NK-92 (cell line): ENCODE measurements around the gene ADAMTS16.

Experiments
- DNase-seq: peaks from one replicate; lab custom pipeline; 2025; ENCODE audit not compliant: unreplicated experiment; lab: John Stamatoyannopoulos, UW

Gene ADAMTS16

GRCh38 chr5:5220901-5221631 lies 80.9 kb downstream of the ADAMTS16 start:
- DNase-seq = no peak

DNA sequence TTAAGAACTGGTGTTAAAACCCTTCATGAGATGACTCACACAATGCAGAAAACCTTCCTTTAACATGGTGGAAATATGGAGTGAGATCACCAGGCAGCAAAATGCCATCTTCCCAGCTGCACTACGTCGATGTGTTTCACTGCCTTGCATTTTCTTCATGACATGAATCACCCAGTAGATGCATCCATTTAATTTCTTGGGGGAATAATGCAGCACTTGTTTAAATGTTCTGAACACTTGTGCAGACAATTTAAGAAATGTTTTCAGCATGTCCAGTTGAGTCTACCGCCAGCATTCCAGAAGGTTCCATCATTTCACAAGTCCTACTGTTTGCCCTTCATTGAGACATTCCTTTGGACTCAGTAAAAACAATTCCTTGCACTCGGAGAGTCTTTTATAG lies 81.6 kb downstream of the ADAMTS16 start:
- DNase-seq = no peak

DNA sequence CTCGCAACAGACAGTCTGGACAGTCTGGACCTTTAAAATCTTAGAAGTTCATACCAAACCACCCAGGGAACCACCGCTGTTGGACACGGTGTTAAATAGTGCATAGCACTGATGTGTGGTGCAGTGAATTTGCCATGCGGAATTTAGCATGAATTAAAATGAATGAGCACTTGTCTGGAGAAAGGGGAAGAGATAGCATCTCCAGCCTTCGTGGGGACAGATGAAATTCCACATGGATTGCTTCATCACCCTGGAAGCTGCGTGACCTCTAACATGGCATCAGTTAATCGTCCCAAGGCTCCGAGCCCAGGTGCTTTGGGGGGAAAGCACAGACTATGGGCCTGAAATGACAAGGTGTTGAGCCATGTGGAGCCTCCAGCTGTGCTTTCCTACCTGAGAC lies 91.4 kb downstream of the ADAMTS16 start:
- DNase-seq = no peak

DNA sequence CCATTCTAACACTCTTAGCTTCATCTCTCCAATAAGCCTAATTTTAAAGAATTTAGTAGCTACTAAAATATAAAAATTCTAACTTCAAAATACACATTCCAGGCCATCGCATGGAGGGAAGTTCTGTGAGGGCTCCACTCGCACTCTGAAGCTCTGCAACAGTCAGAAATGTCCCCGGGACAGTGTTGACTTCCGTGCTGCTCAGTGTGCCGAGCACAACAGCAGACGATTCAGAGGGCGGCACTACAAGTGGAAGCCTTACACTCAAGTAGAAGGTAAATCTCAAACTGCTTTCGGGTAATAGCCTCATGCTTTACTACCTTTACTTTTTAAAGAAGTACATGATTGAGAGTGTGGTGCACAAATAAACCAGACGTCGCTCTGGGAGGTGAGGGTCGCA lies 94.8 kb downstream of the ADAMTS16 start:
- DNase-seq = no peak

DNA sequence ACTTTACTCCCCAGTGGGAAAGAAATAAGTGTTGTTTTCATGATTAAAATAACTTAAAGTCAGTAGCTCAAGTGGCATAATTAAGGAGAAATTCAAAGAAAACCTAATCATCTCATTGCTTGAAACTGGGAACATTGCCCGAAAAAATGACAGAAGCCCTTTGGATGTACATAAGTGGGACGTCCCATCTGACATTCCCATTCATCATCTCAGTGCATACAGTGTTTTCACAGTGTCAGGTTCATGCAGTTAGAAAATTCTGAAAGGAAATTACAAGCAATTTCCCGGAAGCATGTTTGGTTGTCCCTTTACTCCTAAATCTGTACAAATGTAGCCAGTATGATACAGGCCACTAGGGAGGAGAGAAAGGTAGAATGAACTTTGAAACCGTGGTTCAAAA lies 95.6 kb downstream of the ADAMTS16 start:
- no peak for DNase-seq

DNA sequence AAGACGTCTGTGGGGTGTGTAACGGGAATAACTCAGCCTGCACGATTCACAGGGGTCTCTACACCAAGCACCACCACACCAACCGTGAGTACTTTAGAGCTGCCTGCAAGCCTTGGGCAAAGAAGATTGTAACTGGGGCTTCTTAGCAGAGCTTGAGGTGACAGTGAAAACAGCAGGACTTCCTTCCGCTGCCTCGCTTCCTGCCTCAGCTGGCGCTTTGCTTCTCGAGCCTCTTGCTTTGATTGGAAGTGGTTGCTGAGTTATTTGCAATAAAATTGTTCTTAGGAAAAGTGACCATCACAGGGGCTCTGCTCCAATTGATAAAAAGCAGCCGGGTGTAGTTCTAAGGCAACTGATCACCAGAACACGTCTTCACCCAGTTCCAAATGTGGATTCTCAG lies 99.1 kb downstream of the ADAMTS16 start:
- DNase-seq = no peak

DNA sequence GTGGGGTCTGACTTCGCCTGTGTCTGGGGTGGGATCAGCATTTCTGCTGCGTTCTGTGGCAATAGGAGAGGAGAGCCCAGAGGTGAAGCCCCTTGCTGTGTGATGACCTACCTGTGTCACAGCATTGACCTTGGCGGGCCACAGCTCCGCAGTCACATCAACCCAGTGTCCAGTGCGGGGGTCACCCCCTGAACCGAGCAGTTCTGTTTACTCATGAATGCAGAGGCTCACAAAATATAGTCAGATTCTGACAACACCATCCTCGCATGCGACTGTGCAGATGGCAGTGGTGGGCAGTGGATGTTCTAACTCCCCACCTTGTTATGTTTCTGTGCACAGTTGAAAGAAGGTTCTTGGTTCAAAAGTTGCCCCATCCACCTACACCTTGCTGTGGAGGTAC lies 100.1 kb downstream of the ADAMTS16 start:
- DNase-seq = no peak

GRCh38 chr5:5242056-5242455 lies 101.9 kb downstream of the ADAMTS16 start:
- DNase-seq = no peak

DNA sequence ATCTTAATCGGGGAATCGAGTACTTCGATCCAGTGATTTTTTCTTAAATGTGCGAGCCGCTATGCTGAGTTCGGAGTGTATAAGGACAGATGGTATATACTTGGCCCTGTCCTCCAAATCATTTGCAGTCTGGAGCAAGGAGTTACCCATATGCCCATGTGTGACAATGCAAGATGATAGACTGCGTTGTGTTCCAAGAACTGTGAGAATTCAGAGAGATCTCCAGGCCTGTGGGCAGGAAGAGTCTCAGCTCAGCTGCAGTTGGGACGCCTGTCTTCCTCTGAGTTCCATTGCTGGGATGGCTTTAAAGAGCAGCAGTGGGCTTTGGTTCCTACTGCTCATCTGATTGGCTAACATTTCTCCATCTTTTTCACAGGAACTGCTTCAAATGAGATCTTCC lies 106.6 kb downstream of the ADAMTS16 start:
- no peak for DNase-seq

GRCh38 chr5:5250758-5251157 lies 110.6 kb downstream of the ADAMTS16 start:
- DNase-seq = no peak

DNA sequence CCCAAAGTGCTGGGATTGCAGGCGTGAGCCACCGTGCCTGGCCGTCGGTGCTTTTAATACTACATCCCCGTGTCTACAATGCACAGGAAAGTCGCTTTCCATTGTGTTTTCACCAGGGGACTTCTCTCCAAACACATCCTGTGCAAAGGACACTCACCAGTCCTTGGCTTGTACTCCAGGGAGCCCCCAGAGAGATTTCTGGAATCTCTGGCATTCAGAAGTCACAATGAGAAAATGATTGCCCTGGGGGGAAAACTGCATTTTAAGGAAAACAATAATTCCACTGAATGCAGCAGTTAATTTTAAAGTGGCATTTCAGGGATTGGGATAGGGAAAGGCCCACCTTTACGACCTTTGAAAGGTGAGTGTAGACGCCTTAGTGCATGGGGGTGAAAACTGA lies 112.0 kb downstream of the ADAMTS16 start:
- DNase-seq = no peak

DNA sequence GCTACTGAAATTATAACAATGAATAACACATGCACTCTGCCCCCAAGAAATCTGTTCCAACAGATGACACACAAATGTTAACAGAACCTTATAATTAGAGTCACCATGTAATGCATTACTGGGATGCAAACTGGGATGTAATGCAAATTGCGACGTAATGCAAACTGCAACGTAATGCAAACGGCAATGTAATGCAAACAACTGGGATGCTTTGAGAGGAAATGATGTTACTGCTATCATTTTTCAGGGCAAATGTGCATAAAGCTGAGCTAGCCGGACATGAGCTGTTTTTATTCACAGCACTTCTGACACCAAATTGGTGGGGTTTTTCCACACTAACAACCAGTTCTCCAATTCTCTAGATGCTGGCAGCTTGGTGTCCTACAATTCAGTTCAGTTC lies 117.2 kb downstream of the ADAMTS16 start:
- DNase-seq = no peak

GRCh38 chr5:5258564-5258963 lies 118.4 kb downstream of the ADAMTS16 start:
- no peak for DNase-seq

DNA sequence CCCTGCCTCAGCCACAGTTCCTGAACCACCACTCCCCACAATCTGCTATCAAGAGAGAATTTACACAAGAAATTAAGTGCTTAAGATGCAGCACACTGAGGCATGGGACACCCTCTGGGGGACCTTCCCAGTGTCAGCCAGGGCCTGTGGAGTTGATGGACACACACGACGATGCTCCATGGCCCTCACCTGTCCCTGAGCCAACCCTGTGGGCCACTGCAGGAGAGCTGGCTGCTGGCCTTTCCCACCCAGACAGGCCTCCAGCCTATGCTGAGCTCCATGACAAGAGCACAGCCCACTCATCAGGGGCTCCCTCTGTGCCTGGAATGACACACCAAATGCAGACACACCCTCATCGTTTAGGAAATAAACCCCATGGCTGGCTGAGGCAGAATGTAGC lies 124.6 kb downstream of the ADAMTS16 start:
- DNase-seq = no peak

DNA sequence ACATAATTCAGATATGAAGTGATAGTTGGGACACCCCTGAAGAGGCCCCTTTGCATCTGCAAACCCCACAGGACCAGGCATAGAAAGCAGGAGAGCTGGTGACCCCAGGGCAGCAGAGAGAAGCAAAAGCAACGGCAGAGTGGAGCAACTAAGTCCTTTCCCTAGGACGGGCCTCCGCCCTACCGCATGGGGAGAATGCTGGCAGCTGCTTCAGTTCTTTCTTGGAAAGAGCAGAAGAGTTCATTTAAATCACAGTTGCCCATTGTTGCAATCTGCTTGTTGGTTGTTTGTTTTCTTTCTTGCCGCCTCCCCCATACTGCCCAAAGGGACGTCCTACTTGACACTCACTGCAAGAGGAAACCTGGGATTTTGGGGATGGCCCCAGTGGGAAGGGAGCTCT lies 126.2 kb downstream of the ADAMTS16 start:
- no peak for DNase-seq

DNA sequence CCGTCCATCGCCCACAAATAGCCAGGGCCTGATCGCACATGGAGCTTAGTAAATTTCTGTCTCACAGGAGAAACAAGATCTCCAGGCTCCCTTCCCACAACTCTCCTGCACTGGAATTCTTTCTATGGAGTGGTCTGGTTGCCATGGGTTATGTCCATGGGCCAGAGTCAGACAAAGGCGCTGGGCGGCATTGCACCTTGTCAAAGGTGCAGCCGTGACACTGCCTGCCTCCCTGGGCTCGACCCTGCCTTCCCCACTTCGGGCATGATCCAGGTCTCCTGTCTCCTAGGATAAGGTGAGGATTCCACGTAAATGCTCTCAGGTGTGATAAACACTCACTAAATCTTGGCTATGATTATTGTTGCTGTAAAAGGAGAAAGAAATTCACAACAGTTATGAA lies 130.0 kb downstream of the ADAMTS16 start:
- DNase-seq = no peak

DNA sequence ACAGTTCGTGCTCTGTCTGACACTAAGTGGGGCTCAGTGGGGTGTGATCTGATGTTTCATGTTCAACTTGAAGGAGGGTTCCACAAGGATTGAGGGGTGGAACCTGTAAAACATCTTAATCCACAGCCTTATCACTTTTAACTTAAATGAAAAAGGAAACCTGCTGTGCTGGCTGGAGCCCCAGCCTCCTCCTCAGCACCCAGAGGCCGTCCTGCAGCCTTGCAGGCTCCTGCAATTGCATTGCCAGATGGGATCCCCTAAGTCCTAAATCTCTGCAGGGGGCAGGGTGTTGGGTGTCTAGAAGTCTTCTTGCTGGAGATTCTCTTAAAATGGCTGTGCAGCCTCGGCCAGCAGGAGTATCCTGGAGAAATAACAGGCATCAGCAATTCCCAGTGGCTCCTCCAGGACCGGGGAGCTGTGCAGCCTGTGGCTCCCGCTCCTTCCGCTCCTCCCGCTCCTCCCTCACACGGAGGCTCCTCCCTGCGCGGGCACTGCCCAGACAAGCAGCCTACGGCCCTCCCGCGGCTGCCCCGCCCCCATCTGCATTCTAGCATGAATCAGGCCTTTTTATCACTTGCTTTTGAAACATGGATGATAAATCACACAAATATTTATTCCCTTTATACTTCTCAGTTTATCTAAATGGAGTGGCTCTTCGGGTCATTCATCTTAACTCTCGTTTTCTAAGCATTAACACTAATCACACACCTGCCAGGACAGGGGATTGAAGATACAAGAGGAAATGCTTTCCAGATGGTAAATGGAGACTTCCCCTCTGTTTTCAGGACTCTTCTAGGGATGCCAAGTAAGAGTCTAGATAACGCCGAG lies 131.0 kb downstream of the ADAMTS16 start:
- DNase-seq = no peak

DNA sequence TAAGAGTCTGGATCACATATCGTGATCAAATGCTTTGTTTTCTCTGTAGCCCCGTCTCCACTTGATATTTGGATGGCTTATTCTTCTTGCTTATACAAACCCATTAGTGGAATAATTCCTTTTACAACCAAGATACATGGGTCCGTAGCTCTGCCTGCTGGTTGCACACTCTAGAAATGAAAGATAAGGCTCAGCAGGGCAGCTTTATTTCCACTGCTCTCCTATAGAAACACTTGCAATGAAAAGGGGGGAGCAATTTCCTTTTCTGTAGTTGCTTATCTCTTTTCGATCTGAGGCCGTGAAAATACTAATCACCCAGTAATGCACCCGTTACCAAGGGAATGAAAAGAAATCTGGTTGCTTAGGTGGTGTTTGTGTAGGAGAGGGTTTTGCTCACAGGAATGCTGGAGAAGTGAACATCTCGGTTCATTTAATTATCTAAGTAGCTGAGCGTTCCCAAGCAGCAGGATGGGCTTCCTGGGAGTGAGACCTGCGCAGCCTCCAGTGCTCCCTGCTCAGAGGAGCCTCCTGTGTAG lies 131.7 kb downstream of the ADAMTS16 start:
- DNase-seq = no peak

- no peak for DNase-seq
Observed at GRCh38 chr5:5273398-5273797, 133.3 kb downstream of the ADAMTS16 start.

DNA sequence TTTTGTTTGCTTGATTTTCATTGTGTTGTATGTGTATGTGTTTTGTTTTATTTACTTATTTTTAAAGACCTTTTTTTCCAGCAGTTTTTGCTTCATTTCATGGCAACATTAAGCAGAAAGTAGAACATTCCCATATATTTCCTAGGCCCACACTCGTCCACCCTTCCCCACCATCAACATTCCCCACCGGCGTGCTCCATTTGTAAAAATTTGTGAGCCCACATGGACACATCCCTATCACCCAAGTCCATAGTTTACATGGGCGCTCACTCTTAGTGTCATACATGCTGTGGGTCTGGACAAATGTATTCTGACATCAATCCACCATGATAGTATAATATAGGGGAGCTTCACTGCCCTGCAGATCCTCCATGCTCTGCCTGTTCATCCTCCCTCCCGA lies 133.8 kb downstream of the ADAMTS16 start:
- no peak for DNase-seq

GRCh38 chr5:5275211-5275610 lies 135.1 kb downstream of the ADAMTS16 start:
- DNase-seq = no peak

GRCh38 chr5:5276430-5276829 lies 136.3 kb downstream of the ADAMTS16 start:
- DNase-seq = no peak
